ENCODE measurements around the gene FGG.
"Not testable (repeated sequence)": the region's sequence is repeated elsewhere in the genome, so short reads cannot be mapped to it uniquely, and the experiment has no call there.

FGG gene

GRCh38 chr4:154604696-154605200, 7.7 kb downstream of the FGG start:
- H3K27me3 Mint-ChIP-seq (ENCODE audit: low read depth): peaks cover 27% of the 10 kb centered on the region
- no peak overlapping the region for H3K4me3 Mint-ChIP-seq
- H3K27ac Mint-ChIP-seq: no peak overlapping the region
- no peaks in the 10 kb centered on the region for H3K36me3 Mint-ChIP-seq (ENCODE audit: low read depth)
- no peak for DNase-seq (ENCODE audit: low spot score)
- H3K4me1 Mint-ChIP-seq (ENCODE audit: low read depth): peaks cover 2% of the 10 kb centered on the region
- H3K9me3 Mint-ChIP-seq: no peaks in the 10 kb centered on the region

GRCh38 chr4:154603033-154603943, 9.2 kb downstream of the FGG start:
- H3K4me1 Mint-ChIP-seq (ENCODE audit: low read depth): peaks cover 2% of the 10 kb centered on the region
- H3K27me3 Mint-ChIP-seq (ENCODE audit: low read depth): peaks cover 21% of the 10 kb centered on the region
- no peak overlapping the region for H3K4me3 Mint-ChIP-seq
- no peaks in the 10 kb centered on the region for H3K36me3 Mint-ChIP-seq (ENCODE audit: low read depth)
- H3K9me3 Mint-ChIP-seq: no peaks in the 10 kb centered on the region
- DNase-seq (ENCODE audit: low spot score): no peak
- H3K27ac Mint-ChIP-seq: no peak overlapping the region

GRCh38 chr4:154602404-154603020, 9.9 kb downstream of the FGG start:
- DNase-seq (ENCODE audit: low spot score): no peak
- no peaks in the 10 kb centered on the region for H3K9me3 Mint-ChIP-seq
- H3K27ac Mint-ChIP-seq: no peak overlapping the region
- H3K4me1 Mint-ChIP-seq (ENCODE audit: low read depth): peaks cover 2% of the 10 kb centered on the region
- no peaks in the 10 kb centered on the region for H3K36me3 Mint-ChIP-seq (ENCODE audit: low read depth)
- H3K4me3 Mint-ChIP-seq: no peak overlapping the region
- H3K27me3 Mint-ChIP-seq (ENCODE audit: low read depth): peaks cover 20% of the 10 kb centered on the region

GRCh38 chr4:154597798-154598774, 14.4 kb downstream of the FGG start:
- Mint-ChIP-seq H3K4me3 (no peak overlapping the region), H3K27ac (no peak overlapping the region), H3K4me1 (ENCODE audit: low read depth) (peaks cover 2% of the 10 kb centered on the region), H3K36me3 (ENCODE audit: low read depth) (no peaks in the 10 kb centered on the region), H3K9me3 (no peaks in the 10 kb centered on the region), H3K27me3 (ENCODE audit: low read depth) (peaks cover 14% of the 10 kb centered on the region)
- DNase-seq (ENCODE audit: low spot score): no peak

GRCh38 chr4:154597281-154597680, 15.2 kb downstream of the FGG start:
- H3K4me1 Mint-ChIP-seq (ENCODE audit: low read depth); H3K36me3 Mint-ChIP-seq (ENCODE audit: low read depth); H3K27ac Mint-ChIP-seq; DNase-seq (ENCODE audit: low spot score); H3K9me3 Mint-ChIP-seq; H3K4me3 Mint-ChIP-seq: not testable (repeated sequence)
- peaks cover 10% of the 10 kb centered on the region for H3K27me3 Mint-ChIP-seq (ENCODE audit: low read depth)

- Mint-ChIP-seq H3K27ac (no peak overlapping the region), H3K4me3 (no peak overlapping the region), H3K36me3 (ENCODE audit: low read depth) (no peaks in the 10 kb centered on the region), H3K27me3 (ENCODE audit: low read depth) (peaks cover 4% of the 10 kb centered on the region), H3K4me1 (ENCODE audit: low read depth) (no peaks in the 10 kb centered on the region), H3K9me3 (no peaks in the 10 kb centered on the region)
- DNase-seq (ENCODE audit: low spot score): no peak
Measured at GRCh38 chr4:154595807-154596206, 16.6 kb downstream of the FGG start.

- not testable (repeated sequence) for H3K36me3 Mint-ChIP-seq (ENCODE audit: low read depth); H3K27ac Mint-ChIP-seq; DNase-seq (ENCODE audit: low spot score); H3K4me3 Mint-ChIP-seq; H3K4me1 Mint-ChIP-seq (ENCODE audit: low read depth); H3K9me3 Mint-ChIP-seq; H3K27me3 Mint-ChIP-seq (ENCODE audit: low read depth)
Measured at GRCh38 chr4:154594343-154594742, 18.1 kb downstream of the FGG start.

GRCh38 chr4:154593868-154594267, 18.6 kb downstream of the FGG start:
- Mint-ChIP-seq H3K36me3 (ENCODE audit: low read depth) (no peaks in the 10 kb centered on the region), H3K4me3 (no peak overlapping the region), H3K4me1 (ENCODE audit: low read depth) (no peaks in the 10 kb centered on the region), H3K27ac (no peak overlapping the region), H3K9me3 (no peaks in the 10 kb centered on the region), H3K27me3 (ENCODE audit: low read depth) (peaks cover 9% of the 10 kb centered on the region)
- DNase-seq (ENCODE audit: low spot score): no peak

- H3K4me1 Mint-ChIP-seq (ENCODE audit: low read depth): no peaks in the 10 kb centered on the region
- H3K27me3 Mint-ChIP-seq (ENCODE audit: low read depth): peaks cover 7% of the 10 kb centered on the region
- H3K9me3 Mint-ChIP-seq: no peaks in the 10 kb centered on the region
- no peak overlapping the region for H3K4me3 Mint-ChIP-seq
- H3K27ac Mint-ChIP-seq: no peak overlapping the region
- H3K36me3 Mint-ChIP-seq (ENCODE audit: low read depth): no peaks in the 10 kb centered on the region
- no peak for DNase-seq (ENCODE audit: low spot score)
Measured at GRCh38 chr4:154591890-154592289, 20.6 kb downstream of the FGG start.

- H3K27me3 Mint-ChIP-seq (ENCODE audit: low read depth): peaks cover 6% of the 10 kb centered on the region
- H3K4me3 Mint-ChIP-seq: no peak within 1 kb of the TSS
- no peaks in the 10 kb centered on the region for H3K9me3 Mint-ChIP-seq
- H3K36me3 Mint-ChIP-seq (ENCODE audit: low read depth): no peaks in the 10 kb centered on the region
- DNase-seq (ENCODE audit: low spot score): no peak
- no peaks in the 10 kb centered on the region for H3K4me1 Mint-ChIP-seq (ENCODE audit: low read depth)
- H3K27ac Mint-ChIP-seq: no peak within 1 kb of the TSS
Measured at GRCh38 chr4:154590329-154591006, 22.0 kb downstream of the FGG start, which contains the start of gene FGA. TSS of gene FGA (minus strand) at chr4:154590742. CDS start at chr4:154590687, 55 bp downstream.

- Mint-ChIP-seq H3K9me3 (no peaks in the 10 kb centered on the region), H3K27me3 (ENCODE audit: low read depth) (peaks cover 6% of the 10 kb centered on the region), H3K4me1 (ENCODE audit: low read depth) (no peaks in the 10 kb centered on the region), H3K36me3 (ENCODE audit: low read depth) (no peaks in the 10 kb centered on the region), H3K27ac (no peak overlapping the region), H3K4me3 (no peak overlapping the region)
- no peak for DNase-seq (ENCODE audit: low spot score)
Measured at GRCh38 chr4:154589296-154590197, 22.9 kb downstream of the FGG start.

GRCh38 chr4:154588198-154588597, 24.3 kb downstream of the FGG start:
- no peak for DNase-seq (ENCODE audit: low spot score)
- Mint-ChIP-seq H3K4me1 (ENCODE audit: low read depth) (no peaks in the 10 kb centered on the region), H3K27me3 (ENCODE audit: low read depth) (peaks cover 6% of the 10 kb centered on the region), H3K4me3 (no peak overlapping the region), H3K27ac (no peak overlapping the region), H3K36me3 (ENCODE audit: low read depth) (no peaks in the 10 kb centered on the region), H3K9me3 (no peaks in the 10 kb centered on the region)

Data from T-helper 2 cell treated with Interferon-gamma antibody and Interleukin-4, amounts not matched to agents 5 μg/mL and 100 μg/mL, for 36 hours (primary cell).